Cardiac muscle cell (in vitro differentiated cells and primary cell): Measurements from ENCODE around the gene CSNK2A1. TPM values are rescaled to one million over a fixed set of nuclear protein-coding genes. Genes with fewer than 3 reads are reported as not detected.
A peak's percentile ranks its signal among the peaks of the same experiment; 100 is the strongest.

Experiments used
- DNase-seq, 2 donors: peaks; one replicate each; pipeline versions ENCODE4 v3.0.0 to v3.0.0-alpha.2; 2010 to 2017; ENCODE audit warnings: low read depth in 1 of 2, low spot score in 1 of 2
- H3K27ac ChIP-seq: fragments of 200-600 bp; sonication (generic); 2 replicates; pipeline ENCODE4 v1.5.1; 2016
- H3K27me3 ChIP-seq: fragments of 200-600 bp; sonication (generic); 2 replicates; pipeline ENCODE4 v1.6.0; 2016; ENCODE audit warnings: control low read depth
- H3K36me3 ChIP-seq: fragments of 200-600 bp; sonication (generic); 2 replicates; pipeline ENCODE4 v1.5.1; 2016; ENCODE audit warnings: control low read depth
- H3K4me1 ChIP-seq: fragments of 200-600 bp; sonication (generic); 2 replicates; pipeline ENCODE4 v1.8.1; 2017; ENCODE audit warnings: low read depth, mild to moderate bottlenecking, mixed run types
- H3K4me3 ChIP-seq: fragments of 200-600 bp; sonication (generic); 2 replicates; pipeline ENCODE4 v1.5.1; 2016; ENCODE audit warnings: mild to moderate bottlenecking
- H3K9me3 ChIP-seq: fragments of 200-600 bp; sonication (generic); 2 replicates; pipeline ENCODE4 v1.5.1; 2017; ENCODE audit warnings: low read depth, mild to moderate bottlenecking, control low read depth
- polyA plus RNA-seq: library from polyadenylated mRNA; unstranded; fragments of >200 nt; fragmentation: Nextera tagmentation; extraction: Ambion mirVana; gene quantifications from 2 replicates; pipeline ENCODE4 v1.2.1, GENCODE V29; 2016
- total RNA-seq: library from RNA; depleted of rRNA; stranded (reverse); fragments of >200 nt; gene quantifications from 2 replicates; pipeline ENCODE4 v1.2.3, GENCODE V29; 2016
- TF ChIP-seq, protein P1 (sequence below): IDR thresholded peaks from 2 replicates; pipeline ENCODE4 v1.5.1; 2012; ENCODE audit warnings: low read depth, mild to moderate bottlenecking, low read length

CSNK2A1 gene
- total and polyA plus RNA-seq, 2 experiments from 2014 or later = 74.8 to 189 TPM

- Histone ChIP-seq H3K4me1 (no peaks in the 10 kb centered on the region), H3K9me3 (no peaks in the 10 kb centered on the region), H3K27ac (peak overlapping the region; percentile 90), H3K4me3 (peak overlapping the region; percentile 58), H3K27me3 (no peaks in the 10 kb centered on the region), H3K36me3 (no peaks in the 10 kb centered on the region)
- TF ChIP-seq, protein P1, sequence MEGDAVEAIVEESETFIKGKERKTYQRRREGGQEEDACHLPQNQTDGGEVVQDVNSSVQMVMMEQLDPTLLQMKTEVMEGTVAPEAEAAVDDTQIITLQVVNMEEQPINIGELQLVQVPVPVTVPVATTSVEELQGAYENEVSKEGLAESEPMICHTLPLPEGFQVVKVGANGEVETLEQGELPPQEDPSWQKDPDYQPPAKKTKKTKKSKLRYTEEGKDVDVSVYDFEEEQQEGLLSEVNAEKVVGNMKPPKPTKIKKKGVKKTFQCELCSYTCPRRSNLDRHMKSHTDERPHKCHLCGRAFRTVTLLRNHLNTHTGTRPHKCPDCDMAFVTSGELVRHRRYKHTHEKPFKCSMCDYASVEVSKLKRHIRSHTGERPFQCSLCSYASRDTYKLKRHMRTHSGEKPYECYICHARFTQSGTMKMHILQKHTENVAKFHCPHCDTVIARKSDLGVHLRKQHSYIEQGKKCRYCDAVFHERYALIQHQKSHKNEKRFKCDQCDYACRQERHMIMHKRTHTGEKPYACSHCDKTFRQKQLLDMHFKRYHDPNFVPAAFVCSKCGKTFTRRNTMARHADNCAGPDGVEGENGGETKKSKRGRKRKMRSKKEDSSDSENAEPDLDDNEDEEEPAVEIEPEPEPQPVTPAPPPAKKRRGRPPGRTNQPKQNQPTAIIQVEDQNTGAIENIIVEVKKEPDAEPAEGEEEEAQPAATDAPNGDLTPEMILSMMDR = no peak
- no peak for DNase-seq
These were observed 649 bp upstream of the CSNK2A1 start for GRCh38 chr20:544153-544725.

DNA sequence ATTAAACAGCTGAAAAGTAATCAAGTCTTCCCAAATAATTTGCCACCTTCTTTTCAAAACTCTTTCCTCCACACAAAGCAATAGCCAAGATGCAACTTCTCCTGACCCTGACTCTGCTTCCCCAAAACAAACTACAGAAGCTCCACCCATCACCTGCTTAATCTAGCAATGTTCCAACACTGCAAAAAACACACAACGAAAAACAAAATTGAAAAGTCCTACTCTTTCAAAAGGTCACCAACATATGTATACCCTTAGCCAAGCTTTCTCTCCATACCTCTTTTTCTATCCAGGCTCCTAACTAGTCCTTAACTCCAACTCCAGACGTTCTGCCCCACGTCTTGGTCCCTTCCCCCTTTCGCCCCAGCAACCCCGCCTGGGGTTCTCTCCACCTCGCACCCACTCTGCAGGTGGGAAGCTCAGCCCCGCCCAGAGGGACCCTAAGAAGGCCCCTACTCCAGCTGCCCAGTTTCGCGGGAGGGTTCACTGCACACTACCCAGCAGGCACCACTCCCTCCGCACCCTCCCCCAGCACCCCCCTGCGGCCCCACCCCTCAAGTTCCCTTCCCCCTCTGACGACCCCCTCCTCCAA is 717 bp downstream of the CSNK2A1 start:
- Histone ChIP-seq H3K27me3 (no peaks in the 10 kb centered on the region), H3K4me3 (peak overlapping the region; percentile 58), H3K9me3 (no peaks in the 10 kb centered on the region), H3K27ac (peak overlapping the region; percentile 90), H3K36me3 (no peaks in the 10 kb centered on the region), H3K4me1 (no peaks in the 10 kb centered on the region)
- DNase-seq = peak in 1 of 2 donors; percentile 24
- TF ChIP-seq, protein P1 = no peak

DNA sequence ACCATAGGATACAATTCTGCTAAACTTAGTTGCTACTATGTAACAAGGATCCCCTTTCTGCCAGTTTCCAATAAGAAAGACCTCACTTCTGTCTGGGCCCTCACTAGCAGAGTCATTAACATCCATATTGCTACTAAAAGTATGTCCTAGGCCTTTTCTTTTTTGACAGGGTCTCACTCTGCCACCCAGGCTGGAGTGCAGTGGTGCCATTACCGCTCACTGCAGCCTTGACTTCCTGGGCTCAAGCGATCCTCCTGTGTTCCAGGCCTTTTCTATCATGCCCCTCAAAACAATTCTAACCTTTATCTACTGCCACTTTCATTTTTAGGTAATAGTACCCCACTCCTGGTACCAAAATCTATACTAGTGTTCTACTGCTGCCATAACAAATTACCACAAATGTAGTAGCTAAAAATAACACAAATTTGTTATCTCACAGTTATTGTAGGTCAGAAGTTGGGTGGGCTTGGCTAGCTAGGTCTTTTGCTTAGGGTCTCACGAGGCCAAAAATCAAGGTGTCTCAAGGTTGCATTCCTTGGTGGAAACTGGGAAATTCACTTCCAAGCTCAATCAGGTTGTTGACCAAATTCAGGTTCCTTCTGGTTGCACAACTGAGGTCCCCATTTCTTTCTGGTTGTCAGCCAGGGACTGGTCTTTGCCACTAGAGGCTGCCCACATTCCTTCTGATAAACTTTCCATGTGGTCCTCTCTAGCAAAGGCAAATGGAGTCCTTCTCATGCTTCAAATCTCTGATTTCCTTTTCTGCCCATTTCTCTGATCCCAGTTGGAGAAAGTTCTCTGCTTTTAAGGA is 3.0 kb downstream of the CSNK2A1 start:
- Histone ChIP-seq H3K27me3 (no peaks in the 10 kb centered on the region), H3K9me3 (no peaks in the 10 kb centered on the region), H3K4me3 (no peak overlapping the region), H3K36me3 (no peaks in the 10 kb centered on the region), H3K27ac (no peak overlapping the region), H3K4me1 (peaks cover 16% of the 10 kb centered on the region)
- TF ChIP-seq, protein P1 = no peak
- DNase-seq = no peak

DNA sequence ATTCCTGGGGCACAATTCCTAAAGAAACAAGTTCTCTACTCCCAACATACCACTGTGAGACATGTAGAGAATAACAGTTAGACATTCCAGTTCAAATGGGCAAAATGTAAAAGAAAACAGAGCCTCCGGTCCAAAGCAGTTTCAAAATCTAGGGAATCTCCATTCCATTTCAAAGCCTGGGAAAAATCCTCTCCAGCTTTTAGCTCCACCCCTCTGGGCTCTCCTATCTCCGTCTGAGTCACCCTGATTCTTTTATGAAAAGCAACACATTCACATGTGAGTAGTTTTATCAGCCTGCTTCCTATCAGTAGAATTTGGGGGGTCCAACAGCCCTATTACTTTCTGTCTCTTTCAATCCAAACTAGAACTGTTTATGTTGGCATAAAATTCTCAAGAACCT is 3.7 kb downstream of the CSNK2A1 start:
- TF ChIP-seq, protein P1 = no peak
- H3K9me3 ChIP-seq = no peaks in the 10 kb centered on the region
- H3K4me3 ChIP-seq = no peak overlapping the region
- no peaks in the 10 kb centered on the region for H3K27me3 ChIP-seq
- no peaks in the 10 kb centered on the region for H3K36me3 ChIP-seq
- H3K27ac ChIP-seq = no peak overlapping the region
- peaks cover 16% of the 10 kb centered on the region for H3K4me1 ChIP-seq
- DNase-seq = peak in 1 of 2 donors; percentile 72

GRCh38 chr20:539191-539590 is 4.4 kb downstream of the CSNK2A1 start:
- Histone ChIP-seq H3K4me3 (no peak overlapping the region), H3K4me1 (peaks cover 16% of the 10 kb centered on the region), H3K36me3 (no peaks in the 10 kb centered on the region), H3K27ac (no peak overlapping the region), H3K9me3 (no peaks in the 10 kb centered on the region), H3K27me3 (no peaks in the 10 kb centered on the region)
- TF ChIP-seq, protein P1 = no peak
- DNase-seq = no peak
